Lower lobe of right lung (tissue), 2 donors: ENCODE results near the gene SND1. TPM values are rescaled to one million over a fixed set of nuclear protein-coding genes. Genes with fewer than 3 reads are reported as not detected.
"Not testable (repeated sequence)": the region's sequence is repeated elsewhere in the genome, so short reads cannot be mapped to it uniquely, and the experiment has no call there.

Experiments
- ATAC-seq, 2 donors: fragments of 200-7000 bp; cut with Tn5 transposase; one replicate each; pipeline ENCODE4 v1.9.1; 2020 to 2022; ENCODE audit warnings: mild to moderate bottlenecking in 2 of 2, moderate library complexity in 2 of 2
- DNase-seq: peaks from one replicate; pipeline ENCODE4 v3.0.0-alpha.2; 2020
- H3K27ac ChIP-seq: fragments of 200-600 bp; one replicate; pipeline ENCODE4 v1.8.0; 2022
- H3K27me3 ChIP-seq: fragments of 200-600 bp; one replicate; pipeline ENCODE4 v1.8.0; 2022; ENCODE audit warnings: low read depth
- H3K36me3 ChIP-seq: fragments of 200-600 bp; one replicate; pipeline ENCODE4 v1.8.0; 2022; ENCODE audit warnings: mild to moderate bottlenecking
- H3K4me1 ChIP-seq: fragments of 200-600 bp; one replicate; pipeline ENCODE4 v1.8.0; 2022
- H3K4me3 ChIP-seq: fragments of 200-600 bp; one replicate; pipeline ENCODE4 v1.8.0; 2022; ENCODE audit warnings: mild to moderate bottlenecking
- H3K9me3 ChIP-seq: fragments of 200-600 bp; one replicate; pipeline ENCODE4 v1.8.0; 2022
- intact Hi-C: fragments of 100-400 bp; cut with DNase I; formaldehyde crosslinking; loops from one replicate; pipeline ENCODE4 v1.11.0; 2022
- total RNA-seq: library from RNA; stranded (reverse); fragmentation: NEBNext Ultra II Directional; extraction: Animal tissue kit (Norgen Biotek cat#: 25700); gene quantifications from one replicate; pipeline ENCODE4 v1.2.1, GENCODE V29; 2021
- TF ChIP-seq, protein P1 (sequence below): fragments of 200-600 bp; IDR thresholded peaks from one replicate; pipeline ENCODE4 v1.8.0; 2022; ENCODE audit warnings: antibody characterized with exemption, mild to moderate bottlenecking
- donor health status: DM: no; HTN: yes; CAD: no; lungs with severe emphysema.

The SND1 gene
- total RNA-seq, 1 donor from 2014 or later: 142 TPM

DNA sequence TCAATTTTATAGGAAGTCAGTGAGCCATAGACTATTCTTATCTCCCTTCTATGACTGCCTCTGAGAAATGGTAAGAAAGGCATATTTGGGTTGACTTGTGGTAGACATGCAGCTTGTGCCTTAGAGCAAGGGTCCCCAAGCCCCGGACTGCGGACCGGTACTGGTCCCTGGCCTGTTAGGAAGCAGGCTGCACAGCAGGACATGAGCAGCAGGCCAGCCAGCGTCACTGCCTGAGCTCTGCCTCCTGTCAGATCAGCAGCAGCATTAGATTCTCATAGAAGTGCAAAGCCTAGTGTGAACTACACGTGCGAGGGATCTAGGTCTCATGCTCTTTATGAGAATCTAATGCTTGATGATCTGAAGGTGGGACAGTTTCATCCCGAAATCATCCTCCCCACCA, 180.6 kb downstream of the SND1 start:
- no peaks in the 10 kb centered on the region for H3K27me3 ChIP-seq
- DNase-seq (no peak), ATAC-seq (no peak)
- intact Hi-C loops: no loop called here
- H3K4me1 ChIP-seq: no peaks in the 10 kb centered on the region
- peaks cover 6% of the 10 kb centered on the region for H3K9me3 ChIP-seq
- TF ChIP-seq, protein P1, sequence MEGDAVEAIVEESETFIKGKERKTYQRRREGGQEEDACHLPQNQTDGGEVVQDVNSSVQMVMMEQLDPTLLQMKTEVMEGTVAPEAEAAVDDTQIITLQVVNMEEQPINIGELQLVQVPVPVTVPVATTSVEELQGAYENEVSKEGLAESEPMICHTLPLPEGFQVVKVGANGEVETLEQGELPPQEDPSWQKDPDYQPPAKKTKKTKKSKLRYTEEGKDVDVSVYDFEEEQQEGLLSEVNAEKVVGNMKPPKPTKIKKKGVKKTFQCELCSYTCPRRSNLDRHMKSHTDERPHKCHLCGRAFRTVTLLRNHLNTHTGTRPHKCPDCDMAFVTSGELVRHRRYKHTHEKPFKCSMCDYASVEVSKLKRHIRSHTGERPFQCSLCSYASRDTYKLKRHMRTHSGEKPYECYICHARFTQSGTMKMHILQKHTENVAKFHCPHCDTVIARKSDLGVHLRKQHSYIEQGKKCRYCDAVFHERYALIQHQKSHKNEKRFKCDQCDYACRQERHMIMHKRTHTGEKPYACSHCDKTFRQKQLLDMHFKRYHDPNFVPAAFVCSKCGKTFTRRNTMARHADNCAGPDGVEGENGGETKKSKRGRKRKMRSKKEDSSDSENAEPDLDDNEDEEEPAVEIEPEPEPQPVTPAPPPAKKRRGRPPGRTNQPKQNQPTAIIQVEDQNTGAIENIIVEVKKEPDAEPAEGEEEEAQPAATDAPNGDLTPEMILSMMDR: no peak
- H3K27ac ChIP-seq: no peak overlapping the region
- no peaks in the 10 kb centered on the region for H3K36me3 ChIP-seq
- no peak overlapping the region for H3K4me3 ChIP-seq

DNA sequence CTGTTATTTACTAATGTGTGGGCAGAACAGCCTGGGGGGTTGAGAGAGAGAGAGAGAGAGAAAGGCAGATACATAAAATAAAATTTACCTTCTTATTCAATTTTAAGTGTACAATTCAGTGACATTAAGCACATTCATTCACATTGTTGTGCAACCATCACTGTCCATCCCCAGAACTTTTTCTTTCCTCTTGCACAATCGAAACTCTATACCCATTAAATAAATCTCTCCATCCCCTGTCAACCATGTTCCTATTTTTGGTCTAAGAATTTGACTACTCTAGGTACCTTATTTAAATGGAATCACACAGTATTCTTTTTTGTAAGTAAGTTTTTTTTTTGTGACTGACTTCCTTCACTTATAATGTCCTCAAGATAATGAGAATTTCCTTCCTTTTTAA, 181.6 kb downstream of the SND1 start:
- peaks cover 9% of the 10 kb centered on the region for H3K9me3 ChIP-seq
- intact Hi-C loops: no loop called here
- no peaks in the 10 kb centered on the region for H3K36me3 ChIP-seq
- DNase-seq (no peak), ATAC-seq (no peak)
- H3K4me3 ChIP-seq: no peak overlapping the region
- TF ChIP-seq, protein P1: no peak
- H3K27ac ChIP-seq: no peak overlapping the region
- no peaks in the 10 kb centered on the region for H3K4me1 ChIP-seq
- H3K27me3 ChIP-seq: no peaks in the 10 kb centered on the region

DNA sequence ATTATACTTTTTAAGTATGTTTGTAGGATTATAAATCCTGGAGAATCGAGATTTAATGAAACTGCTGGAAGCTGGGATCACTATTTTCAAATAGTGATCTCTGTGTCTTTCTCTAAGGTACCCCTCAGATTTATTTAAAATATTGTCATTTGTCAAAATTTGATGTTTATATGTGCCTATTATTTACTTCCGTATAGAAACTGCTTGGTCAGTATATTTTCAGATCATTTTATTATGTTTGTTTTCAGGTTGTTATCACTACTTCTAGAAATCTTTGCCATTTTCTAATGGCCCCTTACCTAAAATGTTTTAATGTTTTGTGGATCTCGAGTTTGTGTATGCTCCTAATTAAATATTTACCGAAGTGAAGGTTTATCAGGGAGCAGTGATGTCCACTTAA, 183.7 kb downstream of the SND1 start:
- no peaks in the 10 kb centered on the region for H3K27me3 ChIP-seq

DNA sequence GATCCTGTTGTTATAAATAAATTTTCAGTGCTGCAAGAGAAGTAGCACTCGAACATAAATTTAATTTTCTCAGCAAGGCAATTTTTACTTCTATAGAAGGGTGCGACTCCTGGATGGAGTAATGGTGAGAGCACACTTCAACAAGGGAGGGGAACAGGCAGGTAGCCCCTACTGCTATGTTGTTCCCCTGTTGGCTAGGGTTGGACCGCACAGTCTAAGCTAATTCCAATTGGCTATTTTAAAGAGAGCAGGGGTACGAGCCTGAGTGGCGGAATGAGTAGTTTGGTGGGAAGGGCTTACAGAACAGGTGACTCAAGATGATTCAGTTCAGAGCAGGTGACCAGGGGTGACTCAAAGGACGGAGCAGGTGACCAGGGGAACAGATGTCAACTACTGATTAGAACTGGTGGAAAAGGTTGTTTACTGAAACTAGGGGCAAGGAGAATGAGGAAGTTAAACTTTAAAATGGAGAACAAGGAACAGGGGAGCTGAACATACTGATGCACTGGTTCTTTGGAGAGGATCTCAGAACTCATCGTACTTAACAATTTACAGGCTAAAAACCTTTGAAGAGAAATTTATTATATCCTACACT, 185.9 kb downstream of the SND1 start:
- H3K9me3 ChIP-seq, ATAC-seq, intact Hi-C loops: not testable (repeated sequence)

More for the DNA sequence above, 183.7 kb downstream of the SND1 start:
- no peaks in the 10 kb centered on the region for H3K4me1 ChIP-seq
- DNase-seq (no peak), ATAC-seq (no peak)
- no peak overlapping the region for H3K4me3 ChIP-seq
- intact Hi-C loops: no loop called here
- TF ChIP-seq, protein P1: no peak
- peaks cover 9% of the 10 kb centered on the region for H3K9me3 ChIP-seq
- H3K27ac ChIP-seq: no peak overlapping the region
- H3K36me3 ChIP-seq: no peaks in the 10 kb centered on the region

DNA sequence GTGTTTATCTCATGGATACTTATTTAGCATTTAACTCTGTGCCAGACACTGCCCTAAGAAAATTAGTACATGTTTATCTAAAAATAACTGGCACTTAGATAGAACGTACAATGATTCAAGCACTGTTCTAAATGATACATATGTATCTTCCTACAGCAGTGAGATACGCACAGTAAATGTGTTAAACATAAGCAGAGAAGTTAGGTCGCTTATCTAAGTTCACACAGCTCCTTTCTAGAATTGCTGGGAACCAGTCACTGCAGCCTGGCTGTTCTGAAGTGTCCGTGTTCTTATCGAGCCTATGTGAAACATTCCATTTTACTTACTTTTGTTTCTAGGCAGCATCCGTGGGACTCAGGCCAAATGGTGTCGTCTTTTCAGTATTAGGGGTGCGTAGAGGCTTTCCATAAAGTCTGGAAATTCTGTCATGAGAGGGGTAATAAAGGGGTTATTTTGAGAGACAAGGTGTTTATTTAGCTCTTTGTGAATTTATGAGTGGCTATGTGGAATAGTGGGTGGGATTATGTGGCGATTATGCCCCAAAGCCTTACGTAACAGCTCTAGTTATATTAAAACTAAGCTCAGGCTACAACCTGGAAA, 186.9 kb downstream of the SND1 start:
- intact Hi-C loops: no loop called here
- H3K36me3 ChIP-seq: no peaks in the 10 kb centered on the region
- TF ChIP-seq, protein P1: no peak
- no peaks in the 10 kb centered on the region for H3K27me3 ChIP-seq
- H3K4me1 ChIP-seq: peaks cover under 1% of the 10 kb centered on the region
- H3K27ac ChIP-seq: peak overlapping the region; percentile 51
- DNase-seq (no peak), ATAC-seq (peak; percentile 78 to 94)
- peaks cover 9% of the 10 kb centered on the region for H3K9me3 ChIP-seq
- peak overlapping the region; percentile 24 for H3K4me3 ChIP-seq

More for the DNA sequence above, 185.9 kb downstream of the SND1 start:
- not testable (repeated sequence) for H3K4me1 ChIP-seq, H3K36me3 ChIP-seq, H3K27me3 ChIP-seq, H3K27ac ChIP-seq, H3K4me3 ChIP-seq, DNase-seq

DNA sequence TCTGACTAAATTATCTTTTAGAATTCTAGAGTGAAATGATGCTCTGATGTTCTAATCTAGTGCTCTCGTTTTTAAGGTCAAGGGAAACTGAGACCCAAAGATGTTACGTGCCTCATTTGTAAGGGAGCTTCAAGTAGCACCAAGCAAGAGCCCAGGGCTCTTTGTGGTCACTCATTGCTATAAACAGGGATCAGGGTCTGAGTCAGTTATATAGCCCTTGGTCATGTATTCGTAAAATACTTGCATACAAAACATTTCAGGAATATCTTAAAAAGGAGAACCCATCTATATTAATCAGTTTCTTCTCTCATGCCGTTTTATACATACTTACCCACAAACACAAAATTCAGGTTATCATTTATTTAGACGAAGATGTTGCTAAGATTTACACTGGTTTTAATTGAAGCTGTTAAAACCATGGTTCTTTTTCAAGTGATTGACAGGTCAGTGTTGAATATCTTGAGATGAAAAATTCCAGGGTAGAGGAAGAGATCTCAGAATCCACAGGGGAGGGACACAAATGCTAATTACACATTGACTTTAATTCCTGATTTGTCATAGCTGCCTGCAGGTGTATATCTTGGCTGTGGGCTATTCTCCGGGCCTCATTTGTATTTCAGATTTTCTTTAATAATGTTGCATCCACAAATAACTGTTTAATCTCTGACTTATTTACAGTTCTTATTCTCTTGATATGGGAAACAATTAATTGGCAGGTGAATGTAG, 188.4 kb downstream of the SND1 start:
- no peaks in the 10 kb centered on the region for H3K27me3 ChIP-seq
- ATAC-seq: no peak
- H3K9me3 ChIP-seq: peaks cover 9% of the 10 kb centered on the region
- intact Hi-C loops: no loop called here
- TF ChIP-seq, protein P1: no peak
- DNase-seq: no peak
- no peak overlapping the region for H3K27ac ChIP-seq
- peaks cover 15% of the 10 kb centered on the region for H3K4me1 ChIP-seq
- H3K36me3 ChIP-seq: no peaks in the 10 kb centered on the region
- no peak overlapping the region for H3K4me3 ChIP-seq
